NCI-H345 treated with DMSO at 0.1 percent for 48 hours (cell line): ENCODE measurements around the gene NGF.

ENCODE experiments used
- DNase-seq: peaks from one replicate; lab custom pipeline; 2025; ENCODE audit not compliant: unreplicated experiment; lab: John Stamatoyannopoulos, UW

NGF gene

GRCh38 chr1:115239426-115239825 is 98.6 kb downstream of the NGF start:
- DNase-seq = no peak

- DNase-seq = no peak
Measured at GRCh38 chr1:115239148-115239422, 99.0 kb downstream of the NGF start.

- no peak for DNase-seq
Measured at GRCh38 chr1:115238336-115239147, 99.5 kb downstream of the NGF start.

- DNase-seq = no peak
Measured at GRCh38 chr1:115237507-115237906, 100.5 kb downstream of the NGF start.

- DNase-seq = no peak
Measured at GRCh38 chr1:115237023-115237422, 101.0 kb downstream of the NGF start.
